SK-N-MC (cell line): ENCODE results near the gene CTNND2.

Experiments used
- EZH2 ChIP-seq: fragments of 200-600 bp; sonication (generic); IDR thresholded peaks from one replicate; pipeline ENCODE4 v1.6.1; 2017; ENCODE audit warnings: antibody characterized with exemption
- FOXP2 ChIP-seq: optimal IDR thresholded peaks from 2 replicates; pipeline ENCODE3; 2011; ENCODE audit warnings: mild to moderate bottlenecking, moderate library complexity; ENCODE audit not compliant: insufficient read depth; ENCODE audit errors: extremely low read length, control extremely low read depth
- POLR2AphosphoS5 ChIP-seq: IDR thresholded peaks from 2 replicates; pipeline ENCODE4 v1.6.1; 2012; ENCODE audit warnings: mild to moderate bottlenecking, low read depth, low read length, borderline replicate concordance

GRCh38 chr5:11869203-11869602 lies 35.0 kb downstream of the CTNND2 start:
- TF ChIP-seq POLR2AphosphoS5 (no peak), EZH2 (no peak), FOXP2 (no peak)
